ENCODE data around the gene ERC2. TPM values are rescaled to one million over a fixed set of nuclear protein-coding genes. Genes with fewer than 3 reads are reported as not detected.

Gene ERC2
- total and polyA plus RNA-seq, 9 donors: 0.52 to 2.0 (median 0.82) TPM

Other genes with a start within 250 kb of the ERC2 start
- 22.7 TPM for gene CCDC66, start 88.7 kb upstream of the ERC2 start, total RNA-seq
- 10 to 100 TPM; 11.3 to 24.5 (median 15.6) TPM for gene CCDC66, start 88.7 kb upstream of the ERC2 start, polyA plus RNA-seq (ENCODE audit: insufficient read depth in 1 of 8, insufficient read length in 8 of 8, low replicate concordance in 1 of 8)
- 49.3 TPM for gene TASOR, start 214.8 kb upstream of the ERC2 start, total RNA-seq
- 10 to 100 TPM; 29.0 to 47.3 (median 39.2) TPM for gene TASOR, start 214.8 kb upstream of the ERC2 start, polyA plus RNA-seq (ENCODE audit: insufficient read depth in 1 of 8, insufficient read length in 8 of 8, low replicate concordance in 1 of 8)

Data from muscle of leg (tissue), 9 donors.